Activated CD4-positive, alpha-beta T cell treated with anti-CD3 and anti-CD28 coated beads for 36 hours (primary cell): ENCODE data around the gene KRT36. TPM values are rescaled to one million over a fixed set of nuclear protein-coding genes. Genes with fewer than 3 reads are reported as not detected.
A peak's percentile ranks its signal among the peaks of the same experiment; 100 is the strongest.

Experiments
- ATAC-seq: fragments of 200-7000 bp; cut with Tn5 transposase; one replicate; pipeline ENCODE4 v1.10.0; 2021; ENCODE audit warnings: mild to moderate bottlenecking, moderate library complexity
- CTCF ChIA-PET: fragments of 350-600 bp; sonication (Branson Sonifier 250); formaldehyde crosslinking; loops from one replicate; lab custom pipeline; 2021; ENCODE audit warnings: antibody characterized with exemption; lab: Charles Lee
- POLR2A ChIA-PET: fragments of 350-600 bp; sonication (Branson Sonifier 250); formaldehyde crosslinking; loops from one replicate; lab custom pipeline; 2021; ENCODE audit warnings: antibody characterized with exemption, inconsistent platforms; lab: Charles Lee
- DNase-seq: peaks from one replicate; pipeline ENCODE4 v3.0.0-alpha.2; 2020
- H3K27ac Mint-ChIP-seq: one replicate; pipeline ENCODE4 v1.8.0; 2021; ENCODE audit warnings: mixed read lengths
- H3K27me3 Mint-ChIP-seq: one replicate; pipeline ENCODE4 v1.8.0; 2021; ENCODE audit warnings: mixed read lengths
- H3K36me3 Mint-ChIP-seq: one replicate; pipeline ENCODE4 v1.8.0; 2021; ENCODE audit warnings: low read depth, mixed read lengths
- H3K4me1 Mint-ChIP-seq: one replicate; pipeline ENCODE4 v1.8.0; 2021; ENCODE audit warnings: mixed read lengths
- H3K4me3 Mint-ChIP-seq: one replicate; pipeline ENCODE4 v1.8.0; 2021; ENCODE audit warnings: mild to moderate bottlenecking, moderate library complexity, mixed read lengths
- H3K9me3 Mint-ChIP-seq: one replicate; pipeline ENCODE4 v1.8.0; 2021; ENCODE audit warnings: low read depth, mixed read lengths
- intact Hi-C, 2 experiments: fragments of 100-400 bp; cut with DNase I in 1 of 2; cut with micrococcal nuclease in 1 of 2; formaldehyde crosslinking; loops; one replicate each; pipeline versions ENCODE4 v1.14.2 to v1.15.1; 2022 to 2024; cut with DNase I, micrococcal nuclease
- total RNA-seq, 2 experiments: library from RNA; stranded (reverse); gene quantifications; one replicate each; pipeline ENCODE4 v1.2.3, GENCODE V29; 2021

The KRT36 gene
- total RNA-seq, 2 experiments from 2014 or later = not detected

GRCh38 chr17:41510251-41511065, 20.7 kb upstream of the KRT36 start:
- ChIA-PET CTCF (interaction anchor here (0.6 to 0.7 kb wide), 2 partner anchors 155 to 1021 kb away, joined by 3 read pairs; no protein-coding TSS in a partner anchor), POLR2A (no interaction called here)
- Mint-ChIP-seq H3K36me3 (no peaks in the 10 kb centered on the region), H3K9me3 (no peaks in the 10 kb centered on the region), H3K27me3 (no peaks in the 10 kb centered on the region), H3K4me1 (no peaks in the 10 kb centered on the region), H3K4me3 (no peak overlapping the region), H3K27ac (no peak overlapping the region)
- intact Hi-C loops = no loop called here
- ATAC-seq (no peak), DNase-seq (no peak)

DNA sequence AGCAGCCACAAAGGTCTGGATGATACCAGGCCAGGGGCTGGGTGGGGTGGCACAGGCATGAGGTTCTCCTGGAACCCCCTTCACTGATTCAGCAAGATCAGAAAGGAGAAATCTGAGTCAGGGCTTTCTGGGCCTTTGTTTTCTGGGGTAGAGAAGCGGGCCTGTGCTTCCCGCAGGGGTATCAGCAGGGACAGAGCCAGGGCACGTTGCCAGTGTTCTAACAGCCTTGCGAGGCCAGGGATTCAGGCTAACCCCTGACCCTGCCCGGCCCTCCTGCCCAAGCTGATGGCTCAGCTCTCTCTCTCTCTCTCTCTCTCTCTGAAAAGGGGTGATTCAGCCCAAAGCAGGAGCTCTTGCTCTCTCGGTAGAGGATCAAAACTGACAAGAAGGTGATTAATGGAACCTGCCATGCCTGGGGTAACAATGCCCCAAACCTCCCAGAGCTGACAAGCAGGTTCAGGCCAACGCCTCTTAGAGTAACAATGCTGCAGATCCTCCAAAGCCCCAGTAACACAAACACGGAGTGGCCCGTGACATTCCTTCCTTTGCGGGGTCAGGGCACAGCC, 17.7 kb upstream of the KRT36 start:
- intact Hi-C loops = no loop called here
- POLR2A ChIA-PET = no interaction called here
- CTCF ChIA-PET = no interaction called here
- ATAC-seq = no peak
- no peak overlapping the region for H3K4me3 Mint-ChIP-seq
- H3K27me3 Mint-ChIP-seq = no peaks in the 10 kb centered on the region
- no peaks in the 10 kb centered on the region for H3K9me3 Mint-ChIP-seq
- no peak for DNase-seq
- H3K4me1 Mint-ChIP-seq = no peaks in the 10 kb centered on the region
- H3K36me3 Mint-ChIP-seq = no peaks in the 10 kb centered on the region
- H3K27ac Mint-ChIP-seq = no peak overlapping the region

DNA sequence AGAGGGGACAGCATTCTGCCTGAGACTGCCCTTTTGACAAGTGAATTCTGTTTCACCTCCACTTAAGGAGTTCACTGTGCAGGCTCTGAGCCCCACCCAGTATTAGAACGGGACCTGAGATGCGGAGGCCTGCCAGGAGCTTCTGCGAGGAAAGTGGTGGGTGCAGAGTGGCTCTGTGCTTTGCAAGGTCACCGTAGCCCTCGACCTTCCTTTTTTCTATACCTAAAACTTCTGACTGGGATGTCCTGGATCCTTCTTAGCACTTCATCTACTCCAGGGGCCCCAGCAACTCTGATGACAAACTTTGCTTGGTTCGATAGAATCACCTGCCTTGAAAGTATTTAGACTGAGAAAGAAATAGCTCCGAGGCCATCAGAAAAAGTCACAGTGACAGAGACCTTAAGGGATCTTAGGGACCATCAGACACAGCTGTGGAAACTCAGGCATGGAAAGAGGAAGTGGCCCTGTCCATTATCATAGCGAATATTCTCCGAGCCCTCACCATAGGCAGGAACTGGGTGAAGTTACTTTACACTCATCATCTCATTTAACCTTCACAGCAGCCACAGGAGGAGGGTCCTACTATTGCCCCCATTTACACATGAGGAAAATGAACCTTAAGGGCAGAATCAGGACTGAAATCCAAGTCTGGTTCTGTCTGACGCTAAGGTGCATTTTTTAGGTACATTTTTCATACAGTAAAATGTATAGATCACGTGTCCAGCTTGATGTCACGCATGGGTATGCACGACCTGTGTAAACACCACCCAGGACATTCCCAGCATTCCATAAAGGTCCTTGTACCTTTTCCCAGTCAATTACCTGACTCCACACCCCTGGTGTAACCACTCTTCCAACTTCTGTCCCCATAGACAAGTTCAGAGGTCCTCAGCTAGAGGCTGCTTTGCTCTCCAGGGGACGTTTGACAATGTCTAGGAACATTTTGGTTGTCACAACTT, 16.4 kb upstream of the KRT36 start:
- intact Hi-C loops = no loop called here
- CTCF ChIA-PET = no interaction called here
- no peaks in the 10 kb centered on the region for H3K27me3 Mint-ChIP-seq

GRCh38 chr17:41505007-41505808, 15.5 kb upstream of the KRT36 start, which contains the start of gene KRT13:
KRT13 (minus strand) TSS chr17:41505612; CDS start chr17:41505550, 62 bp downstream.
- Mint-ChIP-seq H3K4me3 (no peak within 1 kb of the TSS), H3K9me3 (no peaks in the 10 kb centered on the region), H3K27ac (no peak within 1 kb of the TSS), H3K36me3 (no peaks in the 10 kb centered on the region), H3K4me1 (no peaks in the 10 kb centered on the region), H3K27me3 (no peaks in the 10 kb centered on the region)
- intact Hi-C loops = no loop called here
- ChIA-PET CTCF (interaction anchor here (0.5 kb wide), 2 partner anchors 68 to 144 kb away, joined by 3 read pairs; no protein-coding TSS in a partner anchor), POLR2A (interaction anchor here (0.6 kb wide), 1 partner anchor 553 kb away, joined by 3 read pairs; no protein-coding TSS in a partner anchor)
- ATAC-seq (no peak), DNase-seq (no peak)

More for the DNA sequence above, 16.4 kb upstream of the KRT36 start:
- ATAC-seq (no peak), DNase-seq (no peak)
- no peaks in the 10 kb centered on the region for H3K4me1 Mint-ChIP-seq
- no peak overlapping the region for H3K4me3 Mint-ChIP-seq
- no peaks in the 10 kb centered on the region for H3K36me3 Mint-ChIP-seq
- H3K9me3 Mint-ChIP-seq = no peaks in the 10 kb centered on the region
- no peak overlapping the region for H3K27ac Mint-ChIP-seq
- POLR2A ChIA-PET = interaction anchor here (0.6 kb wide), 1 partner anchor 554 kb away, joined by 3 read pairs; no protein-coding TSS in a partner anchor

- POLR2A ChIA-PET = no interaction called here
- ATAC-seq = no peak
- H3K9me3 Mint-ChIP-seq = no peaks in the 10 kb centered on the region
- H3K4me3 Mint-ChIP-seq = no peak overlapping the region
- no peaks in the 10 kb centered on the region for H3K36me3 Mint-ChIP-seq
- no peaks in the 10 kb centered on the region for H3K27me3 Mint-ChIP-seq
- no peak for DNase-seq
- H3K4me1 Mint-ChIP-seq = peaks cover 4% of the 10 kb centered on the region
- intact Hi-C loops = no loop called here
- CTCF ChIA-PET = interaction anchor here (0.6 kb wide), 1 partner anchor 879 kb away, joined by 3 read pairs; no protein-coding TSS in a partner anchor
- no peak overlapping the region for H3K27ac Mint-ChIP-seq
Observed at GRCh38 chr17:41504246-41504977, 14.7 kb upstream of the KRT36 start.

GRCh38 chr17:41503202-41503601, 13.5 kb upstream of the KRT36 start:
- Mint-ChIP-seq H3K27ac (no peak overlapping the region), H3K36me3 (no peaks in the 10 kb centered on the region), H3K4me1 (peaks cover 4% of the 10 kb centered on the region), H3K9me3 (no peaks in the 10 kb centered on the region), H3K27me3 (no peaks in the 10 kb centered on the region), H3K4me3 (no peak overlapping the region)
- ATAC-seq (no peak), DNase-seq (no peak)
- intact Hi-C loops = no loop called here
- ChIA-PET POLR2A (no interaction called here), CTCF (interaction anchor here (1.3 kb wide), 1 partner anchor 45 kb away, joined by 3 read pairs; no protein-coding TSS in a partner anchor)

- Mint-ChIP-seq H3K4me1 (peaks cover 10% of the 10 kb centered on the region), H3K27me3 (no peaks in the 10 kb centered on the region), H3K4me3 (no peak overlapping the region), H3K27ac (no peak overlapping the region), H3K36me3 (no peaks in the 10 kb centered on the region), H3K9me3 (no peaks in the 10 kb centered on the region)
- DNase-seq (peak; percentile 12), ATAC-seq (no peak)
- intact Hi-C loops = no loop called here
- POLR2A ChIA-PET = no interaction called here
- CTCF ChIA-PET = interaction anchor here (0.6 to 0.8 kb wide), 4 partner anchors 10 to 1394 kb away, joined by 3 to 5 read pairs (median 3); no protein-coding TSS in a partner anchor
Observed at GRCh38 chr17:41500131-41500911, 10.6 kb upstream of the KRT36 start.

GRCh38 chr17:41499714-41500113, 10.0 kb upstream of the KRT36 start:
- CTCF ChIA-PET = interaction anchor here (0.7 kb wide), 1 partner anchor 1395 kb away, joined by 3 read pairs; no protein-coding TSS in a partner anchor
- Mint-ChIP-seq H3K36me3 (no peaks in the 10 kb centered on the region), H3K9me3 (no peaks in the 10 kb centered on the region), H3K27me3 (no peaks in the 10 kb centered on the region), H3K4me1 (peaks cover 10% of the 10 kb centered on the region), H3K4me3 (no peak overlapping the region), H3K27ac (no peak overlapping the region)
- DNase-seq (no peak), ATAC-seq (no peak)
- POLR2A ChIA-PET = no interaction called here
- intact Hi-C loops = loop anchor here (5.0 kb wide), 2 partner anchors 162 to 592 kb away; no protein-coding TSS in a partner anchor

GRCh38 chr17:41498276-41498675, 8.6 kb upstream of the KRT36 start:
- H3K36me3 Mint-ChIP-seq = no peaks in the 10 kb centered on the region
- no peak overlapping the region for H3K4me3 Mint-ChIP-seq
- intact Hi-C loops = loop anchor here (5.0 kb wide), 2 partner anchors 161 to 591 kb away; no protein-coding TSS in a partner anchor
- H3K27ac Mint-ChIP-seq = no peak overlapping the region
- no peaks in the 10 kb centered on the region for H3K9me3 Mint-ChIP-seq
- H3K27me3 Mint-ChIP-seq = no peaks in the 10 kb centered on the region
- ChIA-PET POLR2A (no interaction called here), CTCF (interaction anchor here (0.6 to 1.4 kb wide), 6 partner anchors 10 to 635 kb away, joined by 3 to 9 read pairs (median 3); no protein-coding TSS in a partner anchor)
- no peak for DNase-seq
- peaks cover 10% of the 10 kb centered on the region for H3K4me1 Mint-ChIP-seq
- ATAC-seq = no peak
